Keratinocyte (primary cell): ENCODE results near the gene KPNA5. TPM values are rescaled to one million over a fixed set of nuclear protein-coding genes. Genes with fewer than 3 reads are reported as not detected.
"Not testable (repeated sequence)": the region's sequence is repeated elsewhere in the genome, so short reads cannot be mapped to it uniquely, and the experiment has no call there.

ENCODE experiments used
- DNase-seq: peaks from one replicate; pipeline ENCODE4 v3.0.0-alpha.2; 2011; ENCODE audit warnings: low read depth, missing footprints, low spot score
- FAIRE-seq: peaks from 2 replicates; lab custom pipeline; 2011; peaks lifted over from hg19 to GRCh38; lab: Jason Lieb, UNC
- H2AFZ ChIP-seq: 2 replicates; pipeline ENCODE4 v1.6.0; 2012; ENCODE audit warnings: low read length, control low read depth, inconsistent platforms; ENCODE audit not compliant: control insufficient read depth
- H3K27ac ChIP-seq: 2 replicates; pipeline ENCODE4 v1.5.1; 2011; ENCODE audit warnings: low read length; ENCODE audit not compliant: control insufficient read depth, insufficient read depth
- H3K27me3 ChIP-seq: 3 replicates; pipeline ENCODE4 v1.6.0; 2011; ENCODE audit warnings: low read length; ENCODE audit not compliant: control insufficient read depth, insufficient read depth; ENCODE audit errors: extremely low read depth
- H3K36me3 ChIP-seq, 2 experiments: 2 replicates in 1 of 2; 3 replicates in 1 of 2; pipeline ENCODE4 v1.5.1; 2011; ENCODE audit warnings: low read length in 2 of 2, mild to moderate bottlenecking in 1 of 2; ENCODE audit not compliant: control insufficient read depth in 2 of 2, insufficient read depth in 2 of 2; ENCODE audit errors: extremely low read depth in 1 of 2
- H3K4me1 ChIP-seq: 3 replicates; pipeline ENCODE4 v1.5.1; 2011; ENCODE audit warnings: low read length; ENCODE audit not compliant: control insufficient read depth, insufficient read depth; ENCODE audit errors: extremely low read depth
- H3K4me2 ChIP-seq: 3 replicates; pipeline ENCODE4 v1.6.0; 2011; ENCODE audit warnings: low read depth, low read length; ENCODE audit not compliant: control insufficient read depth, insufficient read depth; ENCODE audit errors: extremely low read depth
- H3K4me3 ChIP-seq, 3 experiments: fragments of 200-600 bp in 1 of 3; sonication (generic) in 1 of 3; 2 replicates in 2 of 3; 3 replicates in 1 of 3; pipeline ENCODE4 v1.5.1; 2011 to 2016; ENCODE audit warnings: low read length in 3 of 3, mild to moderate bottlenecking in 3 of 3, control low read depth in 2 of 3, inconsistent platforms in 1 of 3, low read depth in 1 of 3, mixed read lengths in 1 of 3, mixed run types in 1 of 3, moderate library complexity in 1 of 3; ENCODE audit not compliant: control insufficient read depth in 2 of 3, insufficient read depth in 2 of 3; ENCODE audit errors: extremely low read depth in 1 of 3
- H3K79me2 ChIP-seq: 2 replicates; pipeline ENCODE4 v1.6.0; 2012; ENCODE audit warnings: low read length; ENCODE audit not compliant: control insufficient read depth, insufficient read depth
- H3K9ac ChIP-seq: 3 replicates; pipeline ENCODE4 v1.6.0; 2011; ENCODE audit warnings: low read length; ENCODE audit not compliant: control insufficient read depth, insufficient read depth; ENCODE audit errors: extremely low read depth
- H3K9me1 ChIP-seq: 3 replicates; pipeline ENCODE4 v1.6.0; 2011; ENCODE audit warnings: low read length; ENCODE audit not compliant: control insufficient read depth, insufficient read depth; ENCODE audit errors: extremely low read depth
- H3K9me3 ChIP-seq: 2 replicates; pipeline ENCODE4 v1.5.1; 2012; ENCODE audit warnings: low read depth, low read length; ENCODE audit not compliant: control insufficient read depth
- H4K20me1 ChIP-seq: 3 replicates; pipeline ENCODE4 v1.6.0; 2011; ENCODE audit warnings: low read length; ENCODE audit not compliant: control insufficient read depth, insufficient read depth; ENCODE audit errors: extremely low read depth
- CTCF ChIP-seq, 3 experiments: IDR thresholded peaks in 1 of 3; conservative IDR thresholded peaks in 1 of 3; optimal IDR thresholded peaks in 1 of 3; 2 replicates in 2 of 3; 3 replicates in 1 of 3; pipeline versions ENCODE3 to v1.5.1; 2011; ENCODE audit warnings: low read length in 3 of 3, mild to moderate bottlenecking in 3 of 3, moderate library complexity in 2 of 3, control low read depth in 1 of 3, inconsistent platforms in 1 of 3; ENCODE audit not compliant: insufficient read depth in 2 of 3; ENCODE audit errors: extremely low read depth in 1 of 3
- EZH2 ChIP-seq: IDR thresholded peaks from one replicate; pipeline ENCODE4 v1.6.1; 2012; ENCODE audit warnings: inconsistent platforms, mild to moderate bottlenecking, low read length, moderate library complexity
- dilution Hi-C: fragments of 300-500 bp; cut with MboI; formaldehyde crosslinking; loops from one replicate; pipeline ENCODE4 v1.7.0; 2020; ENCODE audit warnings: low sequenced_read_pairs; ENCODE audit not compliant: extremely low pct_ligation_motif_present
- polyA plus RNA-seq, 5 experiments: library from polyadenylated mRNA; depleted of rRNA in 3 of 5; stranded (reverse) in 3 of 5; stranded (forward) in 1 of 5; unstranded in 1 of 5; fragments of >200 nt; gene quantifications; 1 replicate in 1 of 5; 2 replicates in 3 of 5; 3 replicates in 1 of 5; pipeline versions ENCODE4 v1.2.1 to v1.2.3, GENCODE V29; 2011 to 2012; ENCODE audit warnings: missing spikeins in 2 of 5, low read depth in 1 of 5, low replicate concordance in 1 of 5

KPNA5 gene
- polyA plus RNA-seq, 1 donor (not counting 4 experiments of a cell fraction or from before 2014, with no cell fraction given), result 3.1 TPM

GRCh38 chr6:116663308-116663707 lies 17.7 kb upstream of the KPNA5 start:
- Histone ChIP-seq H2AFZ (no peak overlapping the region), H3K79me2 (peaks cover 80% of the 10 kb centered on the region), H3K4me3 (no peak overlapping the region), H3K4me1 (peaks cover 21% of the 10 kb centered on the region), H4K20me1 (no peaks in the 10 kb centered on the region), H3K4me2 (no peak overlapping the region), H3K27me3 (no peaks in the 10 kb centered on the region), H3K9ac (no peak overlapping the region), H3K9me3 (no peaks in the 10 kb centered on the region), H3K9me1 (no peaks in the 10 kb centered on the region), H3K36me3 (peaks cover 0 to 2% of the 10 kb centered on the region in 2 experiments), H3K27ac (no peak overlapping the region)
- TF ChIP-seq CTCF (optimal IDR thresholded peaks at IDR 0.05 in 1 of 3, IDR thresholded peaks at IDR 0.05 in 1 of 3, conservative IDR thresholded peaks at IDR 0.05 in 1 of 3; ENCODE audit: extremely low read depth in 1 of 3, insufficient read depth in 2 of 3, low read length in 3 of 3), result no peak
- no peak for TF ChIP-seq EZH2
- FAIRE-seq (no peak), DNase-seq (no peak)
- dilution Hi-C loops, result no loop called here

GRCh38 chr6:116664169-116664568 lies 16.8 kb upstream of the KPNA5 start:
- H3K27ac ChIP-seq, H3K4me3 ChIP-seq, H3K9ac ChIP-seq, H3K4me2 ChIP-seq, H3K9me3 ChIP-seq, H3K9me1 ChIP-seq, dilution Hi-C loops, H2AFZ ChIP-seq, H4K20me1 ChIP-seq, FAIRE-seq, H3K36me3 ChIP-seq, H3K27me3 ChIP-seq, DNase-seq: not testable (repeated sequence)
- peaks cover 82% of the 10 kb centered on the region for H3K79me2 ChIP-seq
- peaks cover 21% of the 10 kb centered on the region for H3K4me1 ChIP-seq

GRCh38 chr6:116665464-116665863 lies 15.5 kb upstream of the KPNA5 start:
- Histone ChIP-seq H3K36me3 (no peaks in the 10 kb centered on the region), H3K4me2 (peak overlapping the region; percentile 95), H3K4me3 (peak overlapping the region; percentile 1 to 94 (median 51)), H3K27me3 (no peaks in the 10 kb centered on the region), H3K79me2 (peaks cover 77% of the 10 kb centered on the region), H3K9me3 (no peaks in the 10 kb centered on the region), H3K9me1 (no peaks in the 10 kb centered on the region), H2AFZ (no peak overlapping the region), H3K4me1 (peaks cover 21% of the 10 kb centered on the region), H4K20me1 (no peaks in the 10 kb centered on the region), H3K9ac (peak overlapping the region; percentile 4), H3K27ac (no peak overlapping the region)
- no peak for FAIRE-seq
- dilution Hi-C loops, result no loop called here
- no peak for TF ChIP-seq EZH2
- no peak for TF ChIP-seq CTCF (optimal IDR thresholded peaks at IDR 0.05 in 1 of 3, IDR thresholded peaks at IDR 0.05 in 1 of 3, conservative IDR thresholded peaks at IDR 0.05 in 1 of 3; ENCODE audit: extremely low read depth in 1 of 3, insufficient read depth in 2 of 3, low read length in 3 of 3)
- DNase-seq, result no peak
